ENCODE results near the gene PPEF2. TPM values are rescaled to one million over a fixed set of nuclear protein-coding genes. Genes with fewer than 3 reads are reported as not detected.
"Not testable (repeated sequence)": the region's sequence is repeated elsewhere in the genome, so short reads cannot be mapped to it uniquely, and the experiment has no call there.

The PPEF2 gene
- total RNA-seq, 3 donors from 2014 or later, result 0.13 to 0.43 TPM; not detected in 1

GRCh38 chr4:75921910-75922309 lies 19.7 kb upstream of the PPEF2 start:
- DNase-seq (peak in 1 of 3 donors; percentile 55), ATAC-seq (peak; percentile 68)
- Histone ChIP-seq H3K4me1 (ENCODE audit: low read depth) (peaks cover 27% of the 10 kb centered on the region), H3K4me3 (no peak overlapping the region), H3K9me3 (no peaks in the 10 kb centered on the region), H3K36me3 (ENCODE audit: low read depth) (no peaks in the 10 kb centered on the region)
- TF ChIP-seq, protein P1, sequence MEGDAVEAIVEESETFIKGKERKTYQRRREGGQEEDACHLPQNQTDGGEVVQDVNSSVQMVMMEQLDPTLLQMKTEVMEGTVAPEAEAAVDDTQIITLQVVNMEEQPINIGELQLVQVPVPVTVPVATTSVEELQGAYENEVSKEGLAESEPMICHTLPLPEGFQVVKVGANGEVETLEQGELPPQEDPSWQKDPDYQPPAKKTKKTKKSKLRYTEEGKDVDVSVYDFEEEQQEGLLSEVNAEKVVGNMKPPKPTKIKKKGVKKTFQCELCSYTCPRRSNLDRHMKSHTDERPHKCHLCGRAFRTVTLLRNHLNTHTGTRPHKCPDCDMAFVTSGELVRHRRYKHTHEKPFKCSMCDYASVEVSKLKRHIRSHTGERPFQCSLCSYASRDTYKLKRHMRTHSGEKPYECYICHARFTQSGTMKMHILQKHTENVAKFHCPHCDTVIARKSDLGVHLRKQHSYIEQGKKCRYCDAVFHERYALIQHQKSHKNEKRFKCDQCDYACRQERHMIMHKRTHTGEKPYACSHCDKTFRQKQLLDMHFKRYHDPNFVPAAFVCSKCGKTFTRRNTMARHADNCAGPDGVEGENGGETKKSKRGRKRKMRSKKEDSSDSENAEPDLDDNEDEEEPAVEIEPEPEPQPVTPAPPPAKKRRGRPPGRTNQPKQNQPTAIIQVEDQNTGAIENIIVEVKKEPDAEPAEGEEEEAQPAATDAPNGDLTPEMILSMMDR (IDR thresholded peaks at IDR 0.05), result no peak
- intact Hi-C loops (cut with DNase I, micrococcal nuclease), result no loop called here

GRCh38 chr4:75920327-75920726 lies 18.1 kb upstream of the PPEF2 start:
- no peaks in the 10 kb centered on the region for H3K9me3 ChIP-seq
- peak in 2 of 3 donors; percentile 54 to 56 for DNase-seq
- no peak overlapping the region for H3K4me3 ChIP-seq
- ATAC-seq, result no peak
- TF ChIP-seq, protein P1 (IDR thresholded peaks at IDR 0.05), result no peak
- H3K4me1 ChIP-seq (ENCODE audit: low read depth), result peaks cover 39% of the 10 kb centered on the region
- no peaks in the 10 kb centered on the region for H3K36me3 ChIP-seq (ENCODE audit: low read depth)
- intact Hi-C loops (cut with DNase I, micrococcal nuclease), result no loop called here

DNA sequence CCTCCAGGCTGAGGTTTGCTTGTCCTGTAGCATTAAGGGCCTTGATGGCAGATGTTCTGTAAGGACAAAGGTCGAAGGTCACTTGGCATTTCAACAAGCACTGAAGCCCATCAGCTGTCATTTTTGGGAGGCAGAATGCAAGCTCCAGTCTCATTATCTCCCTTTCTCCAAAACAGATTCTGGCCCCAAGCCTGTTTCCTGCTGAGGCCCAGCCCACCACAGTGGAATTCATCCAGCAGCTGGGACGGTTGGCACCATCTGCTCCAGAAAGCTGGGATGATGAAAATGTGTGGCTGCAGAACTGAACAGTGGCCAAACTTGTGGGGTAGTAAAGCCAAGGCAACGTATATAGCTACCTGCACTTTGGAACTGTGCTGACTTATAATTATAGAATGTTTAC lies 17.7 kb upstream of the PPEF2 start:
- H3K36me3 ChIP-seq (ENCODE audit: low read depth), result no peaks in the 10 kb centered on the region
- TF ChIP-seq, protein P1 (IDR thresholded peaks at IDR 0.05), result no peak
- no peak overlapping the region for H3K4me3 ChIP-seq
- H3K4me1 ChIP-seq (ENCODE audit: low read depth), result peaks cover 42% of the 10 kb centered on the region
- DNase-seq (peak; percentile 76 to 85 (median 80)), ATAC-seq (peak; percentile 92)
- no peaks in the 10 kb centered on the region for H3K9me3 ChIP-seq
- intact Hi-C loops (cut with DNase I, micrococcal nuclease), result no loop called here

DNA sequence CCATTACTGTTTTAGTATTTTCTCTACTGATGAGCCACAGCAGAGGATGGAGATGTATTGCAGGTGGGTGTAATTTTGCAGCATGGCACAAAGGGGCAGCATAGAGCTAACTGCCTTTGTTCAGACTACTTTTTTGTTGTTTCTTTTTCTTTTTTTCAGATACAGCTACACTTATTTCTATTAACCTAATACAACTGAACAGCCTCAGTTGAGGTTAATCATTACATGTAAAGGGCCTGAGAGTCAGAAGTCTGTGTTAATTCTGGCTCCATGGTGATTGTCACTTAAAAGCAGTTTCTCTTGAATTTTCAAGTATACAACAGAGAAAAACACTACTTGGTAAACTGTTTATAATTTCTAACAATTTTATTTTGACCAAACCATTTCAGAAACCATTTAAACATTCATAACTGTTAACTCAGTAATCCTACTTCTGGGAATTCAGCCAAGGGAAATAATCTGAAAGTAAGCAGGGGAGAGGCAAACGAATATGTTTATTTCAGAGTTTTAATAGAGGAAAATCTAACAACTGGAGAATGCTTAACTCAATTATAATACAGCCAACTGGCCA lies 13.9 kb upstream of the PPEF2 start:
- H3K4me1 ChIP-seq (ENCODE audit: low read depth), result peaks cover 27% of the 10 kb centered on the region
- ATAC-seq (peak; percentile 57), DNase-seq (no peak)
- H3K9me3 ChIP-seq, result no peaks in the 10 kb centered on the region
- no peaks in the 10 kb centered on the region for H3K36me3 ChIP-seq (ENCODE audit: low read depth)
- TF ChIP-seq, protein P1 (IDR thresholded peaks at IDR 0.05), result peak; percentile 61
- intact Hi-C loops (cut with DNase I, micrococcal nuclease), result no loop called here
- no peak overlapping the region for H3K4me3 ChIP-seq

DNA sequence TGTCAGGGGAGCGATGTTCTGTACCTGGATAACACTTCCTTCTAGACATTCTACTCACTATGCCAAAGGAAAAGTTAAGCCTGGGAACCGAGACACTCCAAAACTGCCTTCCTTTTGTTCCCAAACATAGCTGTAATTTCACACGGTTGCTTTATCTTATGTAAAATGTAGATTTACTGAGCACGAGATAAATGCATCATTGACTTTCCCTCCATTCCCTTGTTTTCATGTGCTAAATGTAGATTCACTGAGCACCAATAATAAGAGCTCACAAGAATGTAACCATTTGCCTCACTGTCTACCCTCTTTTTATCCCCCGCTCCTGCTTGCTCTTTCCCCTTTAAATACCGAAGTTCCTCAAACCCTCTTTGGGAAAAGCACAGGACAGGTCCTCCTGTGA lies 10.7 kb upstream of the PPEF2 start:
- peaks cover 11% of the 10 kb centered on the region for H3K9me3 ChIP-seq
- TF ChIP-seq, protein P1 (IDR thresholded peaks at IDR 0.05), result no peak
- intact Hi-C loops (cut with DNase I, micrococcal nuclease), result no loop called here
- DNase-seq (no peak), ATAC-seq (no peak)
- no peaks in the 10 kb centered on the region for H3K36me3 ChIP-seq (ENCODE audit: low read depth)
- no peak overlapping the region for H3K4me3 ChIP-seq
- H3K4me1 ChIP-seq (ENCODE audit: low read depth), result peaks cover 17% of the 10 kb centered on the region

- H3K4me1 ChIP-seq (ENCODE audit: low read depth); DNase-seq; H3K36me3 ChIP-seq (ENCODE audit: low read depth); ATAC-seq; H3K4me3 ChIP-seq; intact Hi-C loops (cut with DNase I, micrococcal nuclease): not testable (repeated sequence)
- peaks cover 11% of the 10 kb centered on the region for H3K9me3 ChIP-seq
These were observed 8.6 kb upstream of the PPEF2 start for GRCh38 chr4:75910831-75911230.
